TTC549 (cell line): ENCODE measurements around the gene TRABD.

Experiments
- FAIRE-seq: peaks from 2 replicates; lab custom pipeline; 2012; peaks lifted over from hg19 to GRCh38; lab: Jason Lieb, UNC

The TRABD gene

DNA sequence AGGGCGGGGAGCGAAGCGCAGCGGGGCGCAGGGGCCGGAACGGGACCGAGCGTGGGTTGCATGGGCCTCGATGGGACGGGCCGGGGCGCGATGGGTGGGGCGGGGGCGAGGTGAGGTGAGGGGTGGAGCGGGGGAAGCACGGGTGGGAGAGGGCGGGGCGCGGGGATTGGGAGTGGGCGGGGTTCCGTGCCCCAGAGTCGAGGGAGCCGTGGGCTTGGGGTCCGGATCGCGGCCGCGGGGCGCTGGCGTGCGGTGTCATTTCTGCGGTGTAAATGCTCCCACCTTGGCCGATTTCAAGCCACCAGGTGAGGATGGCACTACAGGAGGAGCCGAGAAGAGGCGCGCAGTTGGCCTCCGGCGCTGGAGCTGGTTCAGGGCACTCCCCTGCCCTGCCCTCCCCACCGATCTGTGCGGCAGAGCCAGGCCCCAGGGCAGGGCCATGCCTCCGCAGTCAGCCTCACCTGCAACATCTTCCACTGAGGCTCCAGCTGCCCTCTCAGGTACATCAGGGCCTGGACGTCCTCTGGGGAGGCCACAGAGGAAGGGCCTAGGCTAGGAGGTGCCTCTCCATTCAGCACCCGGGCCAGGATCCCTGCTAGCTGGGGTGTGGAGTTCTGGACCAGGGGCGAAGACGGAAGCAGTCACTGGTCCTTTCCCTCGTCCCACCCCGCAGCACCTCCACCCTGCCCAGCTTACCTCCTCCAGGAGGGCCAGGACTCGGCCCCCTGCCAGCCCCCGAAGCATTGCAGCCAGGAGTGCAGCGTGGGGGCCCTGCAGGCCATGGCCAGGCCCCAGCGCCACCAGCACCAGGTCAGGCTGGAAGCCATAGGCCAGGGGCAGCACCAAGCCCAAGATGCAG lies 59.7 kb downstream of the TRABD start:
- FAIRE-seq, result no peak

- FAIRE-seq, result no peak
Observed at GRCh38 chr22:50246242-50247175, 60.8 kb downstream of the TRABD start.

GRCh38 chr22:50247748-50248147 lies 62.0 kb downstream of the TRABD start:
- FAIRE-seq, result no peak

GRCh38 chr22:50248196-50249081 lies 62.7 kb downstream of the TRABD start:
- no peak for FAIRE-seq
